ENCODE measurements around the gene KHDC4.
A peak's percentile ranks its signal among the peaks of the same experiment; 100 is the strongest.

KHDC4 gene

GRCh38 chr1:155934097-155934935 is at the start of gene KHDC4:
Gene KHDC4 (minus strand): TSS chr1:155934413. CDS start chr1:155934373, 40 bp downstream.
- DNase-seq, result peak; percentile 100

DNA sequence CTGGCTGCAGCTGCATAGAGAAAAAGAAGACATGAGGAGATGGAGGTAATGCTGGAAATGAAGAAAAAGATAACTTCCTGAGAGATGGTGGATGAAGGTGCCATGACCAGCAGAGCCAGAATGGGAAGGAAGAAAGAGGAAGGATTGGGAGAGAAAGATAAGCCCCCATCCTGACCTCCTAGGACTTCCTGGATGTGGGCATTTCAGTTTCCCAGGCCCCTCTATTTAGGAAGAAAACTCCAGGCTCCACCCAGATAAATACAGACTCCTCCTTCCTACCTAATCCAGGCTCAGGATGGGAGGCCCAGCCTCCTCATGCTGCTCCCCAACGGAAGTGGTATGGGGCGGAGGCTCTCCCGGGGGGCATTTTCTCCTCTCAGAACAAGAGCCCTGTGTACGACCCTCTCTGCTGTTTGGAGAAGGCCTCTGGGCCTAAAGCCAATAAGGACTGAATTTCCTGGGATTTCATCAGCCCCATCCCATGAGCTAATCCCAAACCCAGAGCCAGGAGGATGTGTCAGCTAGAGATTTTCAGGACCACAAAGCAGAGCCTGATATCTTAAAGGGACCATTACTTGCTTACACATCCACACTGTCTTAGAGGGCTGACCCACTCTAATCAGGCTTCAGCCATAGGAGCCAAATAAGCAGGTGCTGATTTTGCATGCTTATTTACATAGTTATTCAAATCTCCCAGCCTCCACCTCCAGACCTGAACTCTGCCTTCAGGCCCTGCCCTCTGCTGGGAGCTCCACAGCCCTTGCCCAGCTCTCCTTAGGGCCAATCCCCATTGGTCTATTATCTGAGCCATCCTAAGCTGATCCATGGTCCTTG is 49.2 kb upstream of the KHDC4 start:
- no peak for DNase-seq

DNA sequence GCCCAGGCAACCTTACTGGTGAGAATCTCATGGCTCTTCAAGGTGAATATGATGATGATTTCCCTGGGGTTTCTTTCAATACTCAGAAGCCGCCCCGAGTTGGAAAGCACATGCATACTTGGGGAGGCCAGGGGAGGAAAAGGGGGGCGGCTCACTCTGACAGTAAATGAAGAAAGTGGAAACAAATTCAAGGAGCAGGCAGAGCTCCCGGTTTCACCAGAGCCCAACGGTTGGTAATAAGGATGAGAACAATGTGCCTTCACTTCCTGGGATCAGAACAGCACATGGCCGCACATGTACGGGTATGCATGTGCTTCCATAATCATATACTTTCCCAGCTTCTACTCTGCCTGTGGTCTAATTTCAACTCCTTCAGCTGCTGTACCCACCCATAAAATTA is 47.9 kb upstream of the KHDC4 start:
- no peak for DNase-seq

DNA sequence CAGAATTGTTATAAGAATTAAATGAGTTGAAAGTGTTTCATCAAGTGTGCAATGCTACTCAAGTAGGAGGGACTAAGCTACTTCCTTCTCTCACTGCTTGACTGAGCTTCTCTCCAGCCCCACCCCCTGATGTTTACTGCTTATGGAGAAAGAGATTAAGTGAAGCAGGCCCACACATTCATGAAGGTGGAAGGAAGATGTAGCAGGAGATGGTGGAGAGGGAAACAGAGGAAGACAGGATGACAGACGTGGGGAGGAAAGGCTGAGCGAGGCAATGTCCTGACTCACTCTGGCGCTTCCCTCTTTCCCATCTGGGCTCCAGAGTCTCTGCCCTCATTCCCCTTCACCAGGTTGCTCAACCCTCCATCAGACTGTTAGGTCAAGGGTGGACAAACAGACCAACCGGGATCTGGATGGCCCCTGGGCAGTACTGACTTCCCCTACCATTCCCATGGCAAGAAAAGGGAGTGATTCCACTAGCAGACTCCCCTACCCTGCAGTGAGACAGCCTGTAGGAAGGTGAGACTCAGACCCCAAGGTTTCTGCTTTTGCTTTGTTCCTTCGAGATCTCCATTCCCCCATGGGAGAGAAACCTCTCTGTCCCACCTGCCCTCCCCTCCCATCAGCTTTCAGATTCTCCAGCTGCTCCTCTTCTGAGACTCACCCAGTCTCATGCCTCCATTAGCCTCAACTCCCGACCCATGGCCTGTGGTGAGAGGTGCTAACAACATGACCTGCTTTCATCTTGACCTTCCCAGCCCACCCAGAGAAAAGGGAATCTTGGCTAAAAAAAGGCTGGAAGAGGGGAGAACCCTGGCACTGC is 47.3 kb upstream of the KHDC4 start:
- DNase-seq, result no peak

- no peak for DNase-seq
Measured at GRCh38 chr1:155979597-155980343, 45.6 kb upstream of the KHDC4 start.

GRCh38 chr1:155978973-155979429 is 44.8 kb upstream of the KHDC4 start:
- no peak for DNase-seq

GRCh38 chr1:155978325-155978972 is 44.2 kb upstream of the KHDC4 start, which contains the start of gene ARHGEF2:
Gene ARHGEF2 (minus strand): TSS chr1:155978547. CDS start chr1:155978427, 120 bp downstream.
- DNase-seq, result peak; percentile 83

DNA sequence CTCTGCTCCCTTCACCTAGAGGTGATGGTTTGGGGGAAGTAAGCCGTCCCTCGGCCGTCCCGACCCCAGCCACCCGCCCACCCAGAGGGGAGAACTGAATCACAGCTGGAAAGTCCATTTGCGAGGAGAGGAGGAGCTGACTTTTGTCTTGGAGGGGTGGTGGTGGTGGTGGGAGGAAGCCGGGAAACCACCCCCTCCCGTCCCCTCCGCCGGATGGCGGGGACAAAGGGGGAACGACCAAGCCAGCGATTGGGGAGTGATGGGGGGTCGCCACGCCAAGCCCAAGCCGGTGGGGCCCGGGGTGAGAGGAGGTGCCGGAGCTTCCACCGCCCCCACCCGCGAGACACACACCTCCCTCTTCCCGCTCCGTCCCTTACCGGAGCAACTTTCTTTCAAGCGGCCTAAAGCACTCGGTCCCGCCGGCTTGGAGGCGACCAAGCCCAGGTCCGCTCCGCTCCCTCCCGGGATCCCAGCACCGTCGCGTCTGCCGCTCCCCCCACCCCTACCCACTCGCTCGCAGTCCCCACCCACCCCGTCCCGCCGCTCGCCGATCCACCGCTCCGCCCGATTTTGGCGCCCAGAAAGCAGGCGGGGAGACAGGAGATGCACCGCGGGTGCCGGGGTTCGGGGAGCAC is 43.6 kb upstream of the KHDC4 start:
- DNase-seq, result no peak

- DNase-seq, result peak; percentile 26
Measured at GRCh38 chr1:155976913-155977689, 42.9 kb upstream of the KHDC4 start.

DNA sequence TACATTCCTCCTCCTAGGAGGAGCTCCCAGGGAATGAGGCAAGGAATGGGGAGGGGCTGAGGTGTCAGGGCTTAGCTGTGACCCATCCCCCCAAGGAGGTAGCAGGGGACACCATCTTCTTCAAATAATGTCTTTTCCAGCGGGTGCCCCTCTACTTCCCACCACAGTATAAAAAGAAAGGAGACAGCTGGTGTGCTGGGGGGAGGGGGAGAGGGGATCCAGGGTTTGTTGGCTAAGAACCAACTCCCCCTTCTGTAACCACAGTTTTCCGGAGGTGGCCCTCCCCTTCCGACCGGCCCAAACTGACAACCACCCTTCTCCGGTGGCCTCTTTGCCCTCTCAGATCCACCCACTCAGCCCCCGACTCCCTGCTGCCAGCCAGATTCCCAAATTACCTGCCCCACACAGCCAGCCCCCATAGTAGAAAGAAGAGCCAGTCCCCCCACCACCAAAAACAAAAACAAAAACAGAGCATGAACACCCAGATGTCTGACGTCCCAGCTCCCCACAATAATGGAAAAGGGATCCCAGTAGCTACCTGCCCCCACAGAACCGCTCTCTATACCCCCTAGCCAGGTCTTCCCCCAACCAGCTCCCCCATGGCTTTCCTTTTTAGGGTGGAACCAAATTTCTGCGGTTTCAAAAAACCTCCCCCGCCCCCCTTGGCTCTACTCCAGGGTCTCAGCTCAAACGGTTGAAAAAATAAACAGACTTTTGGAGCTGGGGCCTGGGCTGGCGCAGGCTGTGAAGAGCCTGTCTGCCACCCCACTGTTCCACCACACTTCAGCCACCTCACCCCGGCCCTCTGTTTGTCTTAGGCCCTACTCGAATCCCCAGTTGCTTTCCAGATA is 42.1 kb upstream of the KHDC4 start:
- peak; percentile 97 for DNase-seq

- DNase-seq, result peak; percentile 51
Measured at GRCh38 chr1:155975375-155976061, 41.3 kb upstream of the KHDC4 start.

DNA sequence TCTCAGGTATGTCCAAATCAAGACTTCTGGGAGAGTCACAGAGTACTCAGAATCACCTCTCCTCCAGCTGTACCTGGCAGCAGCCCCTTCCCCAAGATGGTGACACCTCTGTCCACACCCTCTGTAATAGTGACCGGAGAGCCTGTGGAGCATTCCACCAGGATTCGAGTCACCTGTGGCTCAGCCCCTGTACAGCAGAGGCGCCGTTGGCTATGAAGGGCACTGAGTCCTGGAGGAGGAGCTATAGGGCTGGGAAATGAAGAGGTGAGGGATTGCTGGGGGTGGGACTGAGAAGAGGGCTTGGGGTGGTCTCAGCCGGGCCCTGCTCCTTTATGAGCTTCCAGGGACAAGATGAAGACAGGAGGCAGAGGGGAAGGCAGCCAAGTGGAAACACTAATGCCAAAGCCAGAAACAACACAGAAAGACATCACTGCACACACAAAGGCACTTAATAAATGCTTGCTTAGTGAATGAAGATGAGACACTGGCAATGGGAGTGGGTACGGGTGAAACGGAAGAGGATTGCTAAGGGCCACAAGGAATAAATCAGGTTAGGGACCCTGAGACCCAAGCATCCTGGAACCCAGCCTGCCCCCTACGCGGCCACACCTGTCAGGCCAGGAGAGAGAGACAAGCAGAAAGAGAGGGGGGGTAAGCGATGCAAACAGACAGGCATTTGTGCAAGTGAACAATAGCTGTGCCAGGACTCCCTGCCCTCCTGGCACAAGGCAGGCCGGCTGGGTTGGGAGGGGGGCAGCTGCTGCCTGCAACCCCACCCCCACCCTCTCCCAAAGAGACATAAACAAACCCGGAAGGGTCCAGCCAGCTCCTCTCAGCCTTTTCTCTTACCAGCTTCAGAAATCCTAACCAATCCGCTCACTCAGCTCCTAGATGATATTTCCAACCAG is 40.2 kb upstream of the KHDC4 start:
- DNase-seq, result peak; percentile 52

- no peak for DNase-seq
Measured at GRCh38 chr1:155973723-155974122, 39.5 kb upstream of the KHDC4 start.

- no peak for DNase-seq
Measured at GRCh38 chr1:155971910-155972809, 37.9 kb upstream of the KHDC4 start.

DNA sequence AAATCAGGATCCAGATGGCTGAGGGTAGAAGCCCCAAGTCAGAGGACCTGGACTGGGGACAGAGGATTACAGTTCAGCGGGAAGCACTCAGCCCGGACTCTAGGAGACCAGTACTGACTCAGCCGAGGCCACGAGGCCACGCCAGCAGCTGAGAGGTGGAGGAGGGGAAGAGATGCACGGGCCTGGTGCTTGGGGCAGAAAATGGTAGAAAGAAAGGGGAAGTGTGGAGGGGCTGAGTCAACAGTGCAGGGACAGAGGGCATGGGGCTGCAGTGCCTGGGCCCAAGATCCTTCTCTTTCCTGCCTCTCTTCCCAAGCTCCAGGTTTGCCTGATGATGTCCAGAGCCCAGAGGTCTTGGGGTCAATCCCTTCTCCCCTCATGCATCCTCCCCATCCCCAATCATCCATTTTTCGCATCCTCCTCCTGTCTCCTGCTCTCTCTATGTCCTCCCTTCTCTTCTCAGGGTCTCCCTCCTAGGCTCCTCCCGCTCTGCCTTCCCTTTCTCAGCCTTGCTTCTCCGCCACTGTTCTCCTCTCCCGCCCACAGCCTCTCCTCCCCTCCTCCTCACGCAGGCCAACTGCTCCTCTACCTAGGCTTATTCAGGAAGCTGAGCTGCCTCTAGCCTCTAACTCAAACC is 36.4 kb upstream of the KHDC4 start:
- peak; percentile 22 for DNase-seq

DNA sequence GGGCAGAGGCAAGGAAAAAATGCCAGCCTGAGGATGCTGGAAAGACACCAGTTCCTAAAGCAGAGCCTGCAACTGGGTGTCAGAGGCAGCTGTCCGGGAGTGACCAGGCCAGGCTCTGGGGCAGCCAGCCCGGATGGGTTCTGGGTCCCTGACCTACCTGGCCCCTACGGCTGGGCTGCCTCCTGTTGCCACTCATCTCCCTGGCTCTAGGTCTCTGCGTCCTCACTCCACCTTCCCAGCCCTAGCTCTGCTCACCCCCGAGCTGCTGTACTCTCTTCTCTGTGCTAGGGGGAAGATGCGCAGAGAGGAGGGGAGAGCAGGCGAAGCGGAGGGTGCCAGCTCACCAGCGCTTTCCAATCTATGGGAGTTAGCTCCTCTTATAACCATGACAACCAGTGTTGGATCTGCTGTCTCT is 35.2 kb upstream of the KHDC4 start:
- DNase-seq, result no peak

Measured in NCI-H1694 treated with DMSO at 0.1 percent for 48 hours (cell line).